DMS53 treated with DMSO at 0.1 percent for 48 hours (cell line): ENCODE data around the gene FURIN.
A peak's percentile ranks its signal among the peaks of the same experiment; 100 is the strongest.
"Not testable (repeated sequence)": the region's sequence is repeated elsewhere in the genome, so short reads cannot be mapped to it uniquely, and the experiment has no call there.

Experiments used
- DNase-seq: peaks from one replicate; lab custom pipeline; 2025; ENCODE audit not compliant: unreplicated experiment; lab: John Stamatoyannopoulos, UW

FURIN gene

DNA sequence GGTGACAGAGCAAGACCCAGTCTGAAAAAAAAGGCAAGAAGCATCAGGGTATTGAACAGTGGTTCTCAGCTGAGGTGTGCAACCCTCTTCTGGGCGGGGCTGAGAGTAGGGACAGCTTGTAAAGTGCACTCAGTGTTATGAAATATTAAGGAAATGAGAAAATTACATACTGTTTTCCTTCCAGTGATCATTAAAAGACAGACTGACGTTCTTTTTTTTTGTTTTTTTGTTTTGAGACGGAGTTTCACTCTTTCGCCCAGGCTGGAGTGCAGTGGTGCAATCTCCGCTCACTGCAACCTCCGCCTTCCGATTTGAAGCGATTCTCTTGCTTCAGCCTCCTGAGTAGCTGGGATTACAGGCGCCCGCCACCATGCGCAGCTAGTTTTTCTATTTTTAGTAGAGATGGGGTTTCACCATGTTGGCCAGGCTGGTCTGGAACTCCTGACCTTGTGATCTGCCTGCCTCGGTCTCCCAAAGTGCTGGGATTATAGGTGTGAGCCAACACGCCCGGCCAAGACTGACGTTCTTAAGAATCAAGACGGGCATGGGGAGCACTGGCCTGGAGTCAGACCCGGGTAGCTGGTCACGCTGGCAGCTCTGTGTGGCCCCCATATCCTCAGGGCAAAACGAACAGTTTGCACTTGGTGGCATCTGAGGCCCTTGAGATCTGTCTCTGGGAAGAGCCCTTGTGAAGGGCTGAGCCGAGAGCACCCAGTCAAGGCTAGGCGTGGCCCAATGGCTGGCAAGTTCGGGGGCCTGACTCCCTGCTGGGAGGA, 46.1 kb downstream of the FURIN start:
- DNase-seq = no peak

DNA sequence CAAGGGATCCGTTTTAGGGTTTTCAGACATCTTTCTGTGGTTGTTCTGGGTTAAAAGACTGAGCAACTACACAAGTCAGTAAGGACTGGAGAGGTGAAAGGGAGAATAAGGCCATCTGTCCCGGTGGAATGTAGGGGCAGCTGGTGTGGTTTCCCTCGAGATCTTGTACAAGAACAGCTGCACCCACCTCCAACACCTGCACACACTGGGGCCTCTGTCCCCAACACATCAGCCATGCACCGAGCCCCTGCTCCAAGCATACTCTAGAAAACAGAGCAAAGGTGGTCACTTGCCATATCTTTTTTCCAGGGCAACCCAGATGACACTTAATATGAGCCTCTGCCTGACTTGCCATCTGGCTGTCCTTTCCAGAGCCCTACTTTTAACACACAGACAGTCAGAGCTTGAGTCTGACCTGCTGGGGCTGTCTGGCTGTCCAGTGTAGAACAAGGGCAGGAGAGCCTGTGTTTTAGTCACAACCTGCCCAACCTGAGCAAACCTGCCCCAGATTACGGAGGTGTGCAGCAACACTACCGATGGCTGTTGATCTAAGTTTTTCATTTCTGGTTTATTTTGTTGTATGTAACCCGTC, 46.9 kb downstream of the FURIN start:
- DNase-seq = no peak

DNA sequence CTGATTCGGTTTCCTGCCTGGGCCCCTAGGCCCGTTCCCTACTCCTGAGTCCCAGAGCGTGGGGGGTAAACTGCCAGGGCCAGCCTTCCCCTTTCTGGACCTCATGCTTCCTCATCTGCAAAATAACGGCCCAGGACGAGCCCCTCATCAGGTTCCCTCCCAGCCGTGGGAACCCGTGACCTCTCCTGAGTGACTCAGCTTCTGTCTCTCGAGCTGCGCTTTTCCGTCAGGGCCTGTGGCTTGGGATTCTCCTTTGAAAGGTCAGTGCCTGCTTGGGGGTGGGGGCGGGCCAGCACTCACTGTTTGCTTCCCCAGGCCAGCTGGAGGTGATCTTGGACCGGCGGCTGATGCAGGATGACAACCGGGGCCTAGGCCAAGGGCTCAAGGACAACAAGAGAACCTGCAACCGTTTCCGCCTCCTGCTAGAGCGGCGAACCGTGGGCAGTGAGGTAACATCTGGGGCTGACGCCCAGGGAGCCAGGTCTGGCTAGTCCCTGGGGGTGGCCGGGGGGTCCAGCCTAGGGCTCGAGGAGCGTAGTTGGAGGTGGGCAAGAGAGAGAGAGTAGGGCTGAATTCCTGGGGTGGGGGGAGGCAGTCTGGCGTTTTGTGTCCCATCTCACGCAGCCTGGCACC, 47.5 kb downstream of the FURIN start:
- no peak for DNase-seq

DNA sequence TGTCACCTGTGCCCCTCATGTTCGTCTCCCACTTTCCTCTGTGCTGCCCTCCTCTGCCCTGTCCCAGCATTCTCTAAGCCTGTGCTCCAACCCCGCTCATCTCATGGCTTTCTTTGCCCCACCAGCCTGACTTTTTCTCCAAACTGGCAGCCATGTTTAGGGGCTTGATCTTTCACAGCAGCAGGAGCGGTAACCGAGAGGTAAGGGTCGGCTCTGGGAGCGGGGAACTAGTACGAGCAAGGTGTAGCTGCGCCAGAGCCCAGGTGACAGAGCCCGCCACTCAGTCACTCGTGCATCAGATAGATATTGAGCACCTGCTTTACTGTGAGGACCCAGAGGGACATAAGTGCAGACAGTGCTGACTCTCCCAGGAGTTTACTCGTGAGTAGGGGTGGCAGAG, 48.1 kb downstream of the FURIN start:
- DNase-seq = no peak

DNA sequence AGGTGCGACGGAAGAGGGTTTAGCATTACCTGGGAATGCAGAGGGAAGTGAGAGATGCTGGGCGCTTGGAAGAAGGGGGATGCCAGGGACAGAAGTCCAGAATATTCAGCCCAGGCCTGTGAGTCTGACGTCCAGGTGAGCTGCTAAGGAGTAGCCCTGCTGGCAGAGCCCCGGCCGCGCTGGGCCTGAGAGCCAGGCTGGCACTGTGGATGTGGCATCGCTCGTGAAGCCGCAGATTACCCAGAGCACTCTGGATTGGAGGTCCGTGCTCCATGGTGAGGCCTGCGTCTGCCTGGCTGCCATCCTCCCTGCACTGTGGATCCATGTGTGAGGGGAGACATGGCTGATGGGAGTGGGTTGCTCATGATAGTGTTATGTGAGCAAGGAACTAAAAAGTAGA, 49.2 kb downstream of the FURIN start:
- DNase-seq = no peak

DNA sequence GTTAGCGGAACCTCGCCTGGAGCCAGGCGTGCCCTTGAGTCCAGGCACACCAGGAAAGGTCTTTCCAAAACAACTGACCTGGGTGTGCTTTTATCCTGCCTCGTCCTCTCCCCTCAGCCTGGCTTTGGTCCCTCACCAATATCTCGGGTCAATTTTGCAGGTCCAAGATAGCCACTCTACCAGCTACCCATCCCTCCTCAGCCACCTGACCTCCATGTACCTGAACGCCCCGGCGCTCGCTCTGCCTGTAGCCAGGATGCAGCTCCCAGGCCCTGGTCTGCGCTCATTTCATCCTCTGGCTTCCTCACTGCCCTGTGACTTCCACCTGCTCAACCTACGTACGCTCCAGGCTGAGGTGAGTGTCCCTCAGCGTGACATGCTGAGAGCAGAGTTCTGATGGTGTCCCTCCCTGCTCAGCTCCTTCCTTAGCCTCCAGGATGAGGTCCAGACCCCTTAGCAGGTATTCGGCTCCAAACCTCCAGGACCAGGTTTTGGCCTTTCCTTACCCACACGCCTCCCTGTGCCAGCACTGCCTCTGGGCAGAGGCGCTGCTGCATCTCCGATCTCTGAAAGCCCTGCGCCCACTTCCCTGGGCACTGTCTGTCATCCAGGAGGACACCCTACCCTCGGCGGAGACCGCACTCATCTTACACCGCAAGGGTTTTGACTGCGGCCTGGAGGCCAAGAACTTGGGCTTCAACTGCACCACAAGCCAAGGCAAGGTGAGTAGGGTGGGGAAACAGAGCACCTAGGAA, 49.8 kb downstream of the FURIN start:
- DNase-seq = no peak

DNA sequence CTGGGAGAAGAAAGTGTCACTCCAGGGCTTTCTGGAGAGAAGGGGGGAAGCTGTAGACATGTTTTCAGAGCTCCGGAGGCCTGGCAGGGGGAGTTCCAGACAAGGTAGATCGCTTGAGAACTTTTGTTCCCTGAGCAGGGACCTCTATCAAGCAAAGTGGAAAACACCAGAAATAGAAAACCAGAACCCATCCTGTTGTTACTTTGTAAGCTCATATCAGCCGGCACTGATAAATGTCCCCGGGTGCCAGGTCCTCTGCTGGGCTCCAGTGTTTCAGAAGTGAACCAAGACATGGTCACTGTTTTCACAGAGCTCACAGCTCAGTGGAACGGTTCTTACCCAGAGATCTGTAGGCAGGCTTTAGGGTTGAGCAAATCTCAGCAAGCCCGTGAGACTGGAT, 50.4 kb downstream of the FURIN start:
- DNase-seq = no peak

DNA sequence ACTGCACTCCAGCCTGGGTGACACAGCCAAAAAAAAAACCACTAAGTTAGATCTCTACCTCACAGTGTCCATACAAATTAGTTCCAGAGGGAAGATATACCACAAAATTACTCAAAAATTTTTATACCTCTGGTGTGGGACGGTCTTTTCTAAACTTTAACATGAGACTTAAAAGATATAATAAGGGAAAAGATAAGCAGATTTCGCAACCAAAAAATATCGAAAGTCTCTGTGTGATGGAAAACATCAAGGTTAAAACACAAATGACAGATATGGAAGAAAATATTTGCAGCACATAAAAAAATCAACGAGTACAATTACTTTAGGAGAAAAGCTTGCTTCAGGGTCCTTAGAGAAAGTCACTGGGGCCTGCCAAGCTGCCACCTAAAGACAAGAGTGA, 53.5 kb downstream of the FURIN start:
- DNase-seq = no peak

DNA sequence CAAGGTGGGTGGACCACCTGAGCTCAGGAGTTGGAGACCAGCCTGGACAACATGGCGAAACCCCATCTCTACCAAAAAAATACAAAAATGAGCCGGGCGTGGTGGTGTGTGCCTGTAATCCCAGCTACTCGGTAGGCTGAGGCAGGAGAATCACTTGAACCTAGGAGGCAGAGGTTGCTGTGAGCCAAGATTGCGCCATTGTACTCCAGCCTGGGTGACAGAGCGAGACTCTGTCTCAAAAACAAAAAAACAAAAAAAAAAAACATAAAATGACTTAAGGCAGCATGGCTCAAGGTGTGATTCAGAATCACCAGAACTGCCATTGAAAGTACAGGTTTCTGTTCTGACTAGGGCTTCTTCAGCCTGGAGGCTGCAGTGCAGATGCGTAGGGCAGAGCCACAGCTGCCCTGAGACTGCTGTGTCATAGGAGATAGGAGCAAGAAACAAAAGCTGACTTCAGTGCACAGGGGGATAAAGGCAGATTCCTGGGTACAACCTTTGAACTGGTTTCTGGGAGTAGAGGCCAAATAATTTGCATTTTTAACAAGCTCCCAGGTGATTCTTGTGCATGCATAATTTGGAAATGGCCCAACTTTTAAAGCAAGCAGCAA, 54.4 kb downstream of the FURIN start:
- DNase-seq = not testable (repeated sequence)

DNA sequence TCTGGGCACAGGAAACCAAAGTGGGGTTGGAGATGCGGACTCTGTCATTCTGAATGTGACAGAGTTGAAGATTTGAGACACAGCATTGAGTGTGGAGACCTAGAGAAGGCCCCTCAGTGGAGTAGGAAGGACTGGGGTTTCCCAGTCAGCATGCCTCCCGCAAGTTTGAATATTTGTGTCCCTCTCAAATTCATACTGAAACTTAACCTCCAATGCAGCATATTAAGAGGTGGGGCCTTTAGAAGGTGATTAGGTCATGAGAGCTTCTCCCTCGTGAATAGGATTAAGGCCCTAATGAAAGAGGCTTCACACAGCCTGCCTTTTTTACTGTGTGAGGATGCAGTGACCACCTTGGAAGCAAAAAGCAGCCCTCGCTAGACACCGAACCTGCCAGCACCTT, 56.0 kb downstream of the FURIN start:
- DNase-seq = no peak

DNA sequence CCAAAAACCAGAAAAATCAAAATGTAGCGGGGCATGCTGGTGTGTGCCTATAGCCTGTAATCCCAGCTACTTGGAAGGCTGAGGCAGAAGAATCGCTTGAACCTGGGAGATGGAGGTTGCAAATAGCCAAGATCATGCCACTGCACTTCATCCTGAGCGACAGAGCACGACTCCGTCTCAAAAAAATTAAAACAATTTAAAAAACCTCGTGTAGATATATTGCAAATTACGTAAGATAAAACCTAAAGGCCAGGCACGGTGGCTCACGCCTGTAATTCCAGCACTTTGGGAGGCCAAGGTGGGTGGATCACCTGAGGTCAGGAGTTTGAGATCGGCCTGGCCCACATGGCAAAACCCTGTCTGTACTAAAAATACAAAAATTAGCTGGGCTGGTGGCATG, 58.4 kb downstream of the FURIN start:
- DNase-seq = not testable (repeated sequence)

DNA sequence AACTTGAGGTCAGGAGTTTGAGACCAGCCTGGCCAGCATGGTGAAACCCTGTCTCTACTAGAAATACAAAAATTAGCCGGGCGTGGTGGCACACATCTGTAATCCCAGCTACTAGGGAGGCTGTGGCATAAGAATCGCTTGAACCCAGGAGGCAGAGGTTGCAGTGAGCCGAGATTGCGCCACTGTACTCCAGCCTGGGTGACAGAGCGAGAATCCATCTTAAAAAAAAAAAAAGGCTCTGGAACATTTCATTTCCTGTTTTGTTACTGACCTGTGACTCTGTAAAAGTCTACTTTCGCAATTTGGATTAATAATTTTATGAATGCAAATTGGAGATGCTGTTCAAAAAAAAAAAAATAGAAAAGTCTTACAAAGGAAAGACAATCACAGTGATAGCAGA, 59.7 kb downstream of the FURIN start:
- not testable (repeated sequence) for DNase-seq

DNA sequence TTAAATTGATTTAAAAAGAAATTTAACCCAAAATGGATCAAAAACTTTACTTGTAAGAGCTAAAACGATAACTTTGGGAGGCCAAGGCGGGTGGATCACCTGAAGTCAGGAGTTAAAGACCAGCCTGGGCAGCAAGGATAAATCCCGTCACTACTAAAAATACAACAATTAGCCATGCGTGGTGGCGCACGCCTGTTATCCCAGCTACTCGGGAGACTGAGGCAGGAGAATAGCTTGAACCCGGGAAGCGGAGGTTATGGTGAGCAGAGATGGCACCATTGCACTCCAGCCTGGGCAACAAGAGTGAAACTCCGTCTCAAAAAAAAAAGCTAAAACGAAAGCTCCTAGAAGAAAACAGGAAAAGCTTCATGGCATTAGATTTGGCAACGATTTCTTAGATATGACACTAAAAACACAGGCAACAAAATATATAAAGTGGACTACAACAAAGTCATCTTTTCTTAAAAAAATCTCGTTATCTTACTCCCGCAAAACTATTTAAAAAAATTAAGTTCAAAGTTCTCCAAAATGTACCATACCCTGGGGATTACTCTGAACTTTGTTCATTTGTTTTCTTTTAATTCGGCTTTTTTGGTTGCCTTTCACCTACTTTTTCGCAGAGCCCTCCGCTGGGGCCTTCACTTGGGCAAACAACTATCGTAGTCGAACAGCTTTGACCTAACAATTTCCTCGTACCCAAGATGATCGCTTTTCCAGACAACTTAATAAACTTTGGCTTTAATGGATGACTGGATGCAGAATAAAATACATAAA, 61.0 kb downstream of the FURIN start:
- DNase-seq = no peak

DNA sequence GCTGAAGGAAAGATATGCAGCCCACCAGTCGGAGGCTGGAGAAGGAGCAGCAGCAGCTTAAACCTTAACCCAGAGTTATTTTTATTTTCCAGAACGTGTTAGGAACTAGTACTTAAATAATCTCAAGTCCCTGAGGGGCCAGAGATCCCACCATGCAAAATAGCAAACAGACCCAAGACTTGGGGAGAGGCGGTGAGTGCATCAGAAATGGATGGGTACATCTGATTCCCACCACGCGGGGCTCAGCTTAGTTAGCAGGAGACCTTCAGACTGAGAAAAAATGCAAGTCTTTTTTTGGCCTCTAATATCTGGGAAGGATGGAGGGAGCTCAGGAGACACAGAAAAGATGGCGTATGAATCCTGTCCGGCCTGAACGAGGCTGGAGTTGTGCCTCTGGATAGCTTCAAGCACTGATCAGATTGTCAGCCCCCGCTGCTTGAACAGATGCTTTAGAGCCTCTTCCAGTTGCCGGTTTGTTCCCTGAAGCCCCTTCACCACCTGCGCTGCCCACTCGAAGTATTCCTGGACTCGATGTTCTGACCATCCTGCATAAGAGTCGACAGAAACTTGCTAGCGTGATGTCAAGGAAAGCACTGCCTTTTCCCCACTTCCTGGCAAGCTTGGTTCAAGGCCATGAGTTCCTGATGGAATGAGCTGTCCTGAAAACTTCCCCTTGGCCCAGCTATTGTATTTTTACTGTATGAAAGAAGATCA, 62.6 kb downstream of the FURIN start:
- DNase-seq = peak; percentile 1

DNA sequence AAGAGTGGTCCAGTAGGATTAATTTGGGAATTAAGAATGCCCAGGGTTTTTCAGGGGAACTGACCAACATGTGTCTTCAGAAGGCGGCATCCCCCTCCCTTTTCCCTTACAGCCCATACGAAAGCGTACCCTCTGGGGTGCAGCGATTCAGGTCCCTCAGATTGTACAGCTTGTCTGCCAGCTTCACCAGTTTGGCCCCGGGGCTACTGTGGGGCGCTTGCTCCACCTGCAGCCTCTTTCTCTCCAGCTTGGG, 63.1 kb downstream of the FURIN start:
- no peak for DNase-seq

DNA sequence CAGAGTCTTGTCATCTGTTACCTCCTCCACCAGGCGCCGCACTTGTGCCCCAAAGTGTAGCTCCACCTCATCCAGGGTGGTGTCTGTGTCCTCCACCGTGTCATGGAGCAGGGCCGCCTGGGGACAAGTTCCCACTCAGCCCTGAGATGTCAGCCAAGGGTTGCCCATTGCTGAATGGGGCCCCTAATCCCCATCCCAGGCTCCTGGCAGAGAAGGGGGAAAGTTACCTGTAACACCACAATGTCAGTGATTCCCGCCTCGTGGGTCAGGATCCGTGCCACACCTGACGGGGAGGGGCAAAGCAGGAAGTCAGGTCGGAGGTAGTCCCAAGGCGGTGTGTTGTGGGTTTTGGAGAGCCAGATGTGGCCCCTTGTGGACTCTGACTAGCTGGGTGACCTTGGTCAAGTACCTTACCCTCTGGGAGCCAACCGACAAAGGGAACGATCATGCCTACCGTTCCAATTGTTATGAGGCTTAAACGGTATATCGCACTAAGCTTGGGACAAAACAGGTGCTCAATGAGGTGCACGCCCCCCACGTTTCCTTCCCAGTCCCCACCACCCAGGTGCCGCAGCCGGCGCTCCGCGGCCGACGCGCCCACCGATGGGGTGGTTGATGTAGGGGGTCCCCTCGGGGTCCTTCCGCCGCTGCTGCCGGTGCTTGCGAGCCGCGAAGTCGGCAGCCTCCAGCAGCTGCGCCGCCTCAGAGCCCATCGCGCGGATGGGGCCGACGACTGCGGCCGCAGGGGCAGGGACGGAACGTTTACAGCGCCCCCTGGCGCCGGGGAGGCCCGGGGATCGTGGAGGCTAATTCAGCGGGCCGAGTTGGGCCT, 63.7 kb downstream of the FURIN start, which contains the start of gene HDDC3:
Gene HDDC3, minus strand, starts transcription at position 722 of the 832 bp plus-strand sequence. Its CDS starts 9 bp downstream, at position 713.
- DNase-seq = peak; percentile 86

DNA sequence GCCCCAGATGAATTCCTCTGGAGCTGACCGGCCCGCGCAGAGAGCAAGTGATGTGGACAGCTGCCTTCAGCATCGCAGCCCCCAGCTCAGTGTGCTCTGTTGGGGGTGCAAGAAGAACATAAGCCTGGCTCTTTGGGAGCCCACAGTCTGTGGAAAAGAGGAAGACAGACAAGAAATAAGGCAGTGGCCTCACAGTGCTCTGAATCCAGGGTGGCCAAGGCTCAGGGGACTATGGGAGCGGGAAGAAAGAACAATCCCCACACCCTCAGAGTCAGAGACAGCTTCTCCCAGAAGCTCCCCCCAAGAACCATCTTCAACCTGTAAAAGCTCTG, 64.2 kb downstream of the FURIN start:
- DNase-seq = no peak
